ENCODE results near the gene HEPN1.

GRCh38 chr11:124877910-124878758, 40.9 kb upstream of the HEPN1 start:
- TF ChIP-seq ELK1 (IDR thresholded peaks at IDR 0.05; ENCODE audit: borderline replicate concordance, low read depth, low read length) (no peak), CTCF (conservative IDR thresholded peaks at IDR 0.05; ENCODE audit: low read depth, low read length) (no peak), CEBPB (IDR thresholded peaks at IDR 0.05; ENCODE audit: low read depth, low read length) (no peak), POLR2A (IDR thresholded peaks at IDR 0.05; ENCODE audit: low read depth, low read length) (no peak)
- TF ChIP-seq, protein P1, sequence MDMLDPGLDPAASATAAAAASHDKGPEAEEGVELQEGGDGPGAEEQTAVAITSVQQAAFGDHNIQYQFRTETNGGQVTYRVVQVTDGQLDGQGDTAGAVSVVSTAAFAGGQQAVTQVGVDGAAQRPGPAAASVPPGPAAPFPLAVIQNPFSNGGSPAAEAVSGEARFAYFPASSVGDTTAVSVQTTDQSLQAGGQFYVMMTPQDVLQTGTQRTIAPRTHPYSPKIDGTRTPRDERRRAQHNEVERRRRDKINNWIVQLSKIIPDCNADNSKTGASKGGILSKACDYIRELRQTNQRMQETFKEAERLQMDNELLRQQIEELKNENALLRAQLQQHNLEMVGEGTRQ (IDR thresholded peaks at IDR 0.05; ENCODE audit: low read depth, low read length), result no peak

Data from IMR-90 (cell line).